NCI-H2107 treated with DMSO at 0.1 percent for 48 hours (cell line): Measurements from ENCODE around the gene PIP5K1B.

Experiments
- DNase-seq: peaks from one replicate; lab custom pipeline; 2025; ENCODE audit not compliant: unreplicated experiment; lab: John Stamatoyannopoulos, UW

The PIP5K1B gene

DNA sequence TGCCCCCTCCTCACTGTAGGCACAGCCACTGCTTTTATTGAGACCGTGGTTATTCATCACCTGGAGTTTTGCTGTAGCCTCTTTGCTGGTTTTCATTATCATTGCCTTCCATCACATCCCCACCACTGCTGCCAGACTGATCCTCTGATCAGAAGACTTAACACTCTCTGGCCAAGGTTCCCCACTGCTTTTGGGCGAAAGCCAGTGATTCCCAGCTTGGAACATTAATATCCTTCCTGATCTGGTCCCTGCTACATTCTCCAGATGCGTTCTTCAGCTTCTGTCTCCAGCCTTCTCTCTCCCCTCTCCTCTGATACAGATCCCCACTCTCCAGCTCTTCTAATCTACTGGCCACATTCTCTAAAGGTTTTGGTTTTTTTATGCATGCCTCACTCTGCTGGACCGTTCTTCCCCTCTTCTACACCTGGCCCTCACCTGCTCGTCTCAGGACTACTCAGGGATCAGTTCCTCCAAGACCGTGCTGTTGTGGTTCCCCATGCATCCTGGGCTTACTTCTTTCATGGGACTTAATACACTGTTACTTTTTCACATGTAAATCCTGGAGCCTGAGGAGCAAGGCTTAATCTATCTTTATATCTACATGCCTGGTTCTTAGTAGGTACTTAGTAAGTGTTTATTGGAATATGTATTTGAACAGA is 193.9 kb downstream of the PIP5K1B start:
- no peak for DNase-seq

DNA sequence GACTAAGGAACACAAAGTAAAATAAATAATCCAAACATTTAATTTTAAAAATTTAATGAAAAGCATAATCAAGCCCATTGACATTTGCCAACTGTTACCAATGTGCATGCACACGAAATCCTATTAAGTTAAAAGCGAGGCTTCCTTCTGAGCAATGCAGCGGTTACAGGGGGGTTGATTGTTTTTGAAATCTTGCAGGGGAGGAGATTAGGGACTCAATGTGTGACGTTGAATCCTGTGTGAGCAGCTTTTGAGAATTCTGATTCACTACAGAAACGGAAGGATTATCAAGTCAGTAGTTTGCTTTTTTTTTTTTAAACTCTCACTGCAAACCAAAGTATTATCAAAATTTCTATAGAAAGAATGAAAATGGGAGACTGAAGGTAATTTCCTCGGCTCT is 199.4 kb downstream of the PIP5K1B start:
- no peak for DNase-seq

DNA sequence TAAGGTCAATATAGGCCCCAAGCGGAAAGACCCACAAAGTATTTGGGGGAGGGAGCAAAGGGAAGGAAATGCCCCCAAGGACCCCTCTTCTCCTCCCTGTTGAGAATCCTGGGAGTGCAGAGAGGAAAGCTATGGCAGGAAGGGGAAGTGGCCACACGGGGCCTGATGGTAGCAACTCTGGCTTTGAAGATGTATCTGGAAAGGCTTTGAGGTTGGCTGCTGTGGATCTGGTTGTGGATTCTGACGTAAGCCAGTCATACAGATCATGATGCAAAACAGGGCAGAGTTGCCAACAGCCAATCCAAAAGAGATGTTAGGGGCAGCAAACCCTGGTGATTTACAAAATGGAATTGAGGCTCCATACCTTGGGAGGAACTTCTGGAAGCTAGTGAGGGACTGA is 200.1 kb downstream of the PIP5K1B start:
- DNase-seq, result no peak

DNA sequence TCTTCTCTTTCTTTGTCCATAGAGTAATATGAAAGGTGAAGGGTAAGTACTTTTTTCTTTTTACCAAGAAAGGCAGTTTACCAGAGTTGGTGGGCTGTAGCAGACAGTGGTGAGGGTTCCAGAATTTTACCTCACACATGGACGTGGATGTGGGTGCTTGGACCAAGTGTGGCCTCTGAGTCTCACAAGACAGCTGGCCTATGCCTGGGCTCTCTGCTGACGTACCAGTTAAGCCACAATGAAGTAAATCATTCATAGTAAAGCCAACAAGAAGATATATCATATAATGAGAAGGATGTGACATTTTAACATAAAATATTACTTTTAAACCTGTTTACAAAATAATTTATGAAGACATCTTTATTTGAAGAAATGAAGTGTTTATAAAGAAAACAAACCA is 202.9 kb downstream of the PIP5K1B start:
- no peak for DNase-seq

DNA sequence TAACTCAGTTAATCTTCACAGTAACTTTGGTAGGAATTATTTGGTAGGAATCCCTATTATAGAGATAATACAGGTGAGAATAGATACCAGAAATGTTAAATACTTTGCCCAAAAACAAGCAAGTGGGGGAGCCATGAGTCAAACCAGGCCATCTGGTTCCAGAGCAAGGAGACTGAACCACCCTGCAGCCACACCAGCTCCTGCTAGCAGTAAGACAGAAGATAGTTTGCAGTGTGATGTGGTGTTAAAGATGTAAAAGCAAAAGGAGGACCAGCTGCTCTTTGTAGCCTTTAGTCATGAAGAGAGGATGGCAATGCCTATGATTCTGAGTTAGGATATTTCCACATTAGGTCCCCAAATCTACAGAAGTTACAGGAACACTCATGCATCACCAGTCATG is 207.5 kb downstream of the PIP5K1B start:
- DNase-seq, result no peak

DNA sequence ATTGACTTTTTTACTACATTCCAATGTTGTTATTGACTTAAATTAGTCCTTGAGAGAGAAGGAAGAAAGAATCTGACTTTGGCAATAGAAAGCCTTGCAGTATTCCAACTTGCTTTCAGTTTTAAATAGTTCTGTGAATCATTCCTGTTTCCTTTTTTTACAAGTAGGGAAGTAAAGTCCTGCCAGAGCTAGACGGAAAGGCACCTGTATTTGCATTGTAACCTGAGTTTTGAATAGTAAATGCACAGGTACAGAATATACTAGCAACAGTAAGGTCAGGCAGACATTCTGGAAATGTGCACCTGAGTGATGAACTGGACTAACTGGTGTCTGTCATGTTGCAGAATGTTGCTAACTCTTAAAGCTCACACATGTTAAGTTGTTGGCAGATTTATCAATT is 208.0 kb downstream of the PIP5K1B start:
- peak; percentile 6 for DNase-seq

DNA sequence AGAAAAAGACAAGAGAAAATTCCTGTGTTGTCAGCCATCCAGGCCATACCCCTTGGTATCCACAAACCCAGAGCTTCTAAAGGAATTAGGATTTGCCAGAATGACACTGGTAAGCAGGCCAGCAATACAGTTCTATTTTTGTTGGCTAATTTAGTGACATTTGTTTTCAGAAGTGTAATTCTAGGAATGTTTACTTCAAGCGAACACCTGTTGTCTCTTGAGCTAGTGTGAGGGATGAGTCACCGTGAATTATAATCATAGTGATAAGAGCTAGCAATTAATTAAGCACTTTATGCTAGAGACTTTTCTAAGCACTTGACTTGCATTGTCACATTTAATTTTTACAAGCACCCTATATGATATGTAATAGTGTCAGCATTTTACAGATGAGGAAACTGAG is 209.7 kb downstream of the PIP5K1B start:
- no peak for DNase-seq

DNA sequence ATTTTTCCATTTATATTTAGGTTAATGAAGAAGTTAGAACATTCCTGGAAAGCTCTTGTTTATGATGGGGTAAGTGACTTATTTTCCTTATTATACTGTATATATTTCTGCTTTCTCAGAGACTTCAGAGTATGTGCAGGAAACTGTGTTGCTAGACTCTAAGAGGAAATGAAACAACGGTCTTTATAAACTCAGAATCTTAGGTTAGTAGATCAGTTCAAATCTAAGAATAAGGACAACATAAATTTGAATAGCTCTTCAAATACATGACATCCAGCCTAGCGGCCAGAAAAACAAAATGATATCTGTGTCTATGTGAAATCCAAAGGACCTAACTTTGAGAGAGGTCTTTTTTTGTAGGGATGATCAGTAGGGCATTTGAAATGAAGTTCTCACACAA is 214.6 kb downstream of the PIP5K1B start:
- DNase-seq, result no peak

DNA sequence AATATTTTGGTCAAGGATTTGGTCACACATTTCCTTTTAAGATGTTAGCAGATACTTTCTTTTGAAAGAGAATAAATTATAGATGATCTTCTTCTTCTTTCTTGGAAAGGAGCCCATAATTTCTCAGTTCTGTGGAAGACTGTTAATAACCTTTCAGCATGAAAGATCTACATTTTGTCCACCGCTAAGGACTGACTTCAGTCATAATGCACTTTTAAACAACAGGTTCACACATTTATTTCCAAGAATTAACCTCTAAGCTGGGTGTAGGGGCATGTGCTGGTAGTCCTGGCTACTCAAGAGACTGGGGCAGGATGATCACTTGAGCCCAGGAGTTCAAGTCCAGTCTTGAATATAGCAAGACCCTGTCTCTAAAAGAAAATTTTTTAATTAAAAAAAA is 215.9 kb downstream of the PIP5K1B start:
- no peak for DNase-seq

DNA sequence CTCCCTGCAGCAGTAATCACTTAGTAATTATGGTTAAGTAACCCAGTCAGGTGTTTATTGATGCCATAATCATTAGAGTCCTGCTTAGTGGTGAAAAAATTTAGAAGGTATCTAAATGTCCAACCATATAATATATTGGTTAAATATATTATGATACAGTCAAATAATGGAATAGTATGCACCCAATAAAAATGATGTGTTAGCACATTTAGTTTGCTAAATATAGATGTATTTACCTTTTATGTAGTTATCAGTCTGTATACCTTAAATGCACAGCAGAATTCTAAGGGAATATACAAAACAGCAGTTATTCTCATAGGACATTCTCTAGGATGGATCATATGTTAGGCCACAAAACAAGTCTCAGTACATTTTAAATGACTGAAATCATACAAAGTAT is 218.4 kb downstream of the PIP5K1B start:
- no peak for DNase-seq

DNA sequence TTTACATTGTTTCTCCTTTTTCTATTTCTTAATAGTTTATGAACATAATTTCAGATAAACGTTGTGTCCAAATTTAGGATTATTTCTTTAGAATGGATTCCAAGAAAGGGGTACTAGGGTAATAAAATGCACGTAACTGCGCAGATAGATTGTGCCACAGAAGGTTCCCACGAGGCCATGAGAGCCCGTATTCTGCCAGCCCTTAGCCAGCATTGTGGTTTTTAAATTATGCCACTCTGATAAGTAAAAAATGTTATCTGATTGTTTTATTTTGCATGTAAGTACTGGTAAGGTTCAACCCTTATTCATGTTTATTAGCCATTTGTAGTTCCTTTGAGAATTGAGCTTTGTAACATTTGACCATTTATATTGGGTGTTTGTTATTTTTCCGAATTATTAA is 220.1 kb downstream of the PIP5K1B start:
- DNase-seq, result no peak

DNA sequence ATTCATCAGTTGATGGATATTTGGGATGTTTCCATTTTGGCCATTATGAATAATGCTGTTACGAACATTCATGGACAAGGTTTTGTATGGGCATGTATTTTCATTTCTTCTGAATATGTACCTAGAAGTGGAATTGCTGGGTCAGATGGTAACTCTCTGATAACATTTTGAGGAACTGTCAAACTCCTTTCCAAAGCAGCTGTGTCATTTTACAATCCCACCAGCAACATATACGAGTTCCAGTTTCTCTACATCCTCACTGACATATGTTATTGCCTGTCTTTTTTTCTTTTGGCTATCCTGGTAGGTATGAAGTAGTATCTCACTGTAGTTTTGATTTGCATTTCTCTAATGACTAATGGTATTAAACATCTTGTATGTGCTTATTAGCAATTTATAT is 222.1 kb downstream of the PIP5K1B start:
- no peak for DNase-seq

DNA sequence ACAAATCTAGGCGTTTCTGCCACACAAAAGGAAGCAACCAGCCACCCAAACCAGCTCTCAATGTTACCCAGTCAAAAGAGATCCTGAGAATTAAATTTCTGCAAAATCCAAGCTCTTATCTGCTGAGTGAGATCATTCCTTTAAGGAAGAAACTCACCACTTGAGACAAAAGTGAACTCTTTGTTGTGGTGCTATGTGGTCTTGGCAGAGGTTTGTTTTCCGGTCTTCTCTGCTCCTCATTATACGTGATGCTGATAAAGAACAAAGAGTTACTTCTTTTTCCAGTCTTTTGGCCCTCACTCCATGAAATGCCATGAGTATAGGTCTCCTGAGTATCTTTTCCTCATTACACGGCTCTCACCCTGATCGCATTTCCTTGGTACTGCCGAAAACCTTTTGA is 226.8 kb downstream of the PIP5K1B start:
- no peak for DNase-seq

DNA sequence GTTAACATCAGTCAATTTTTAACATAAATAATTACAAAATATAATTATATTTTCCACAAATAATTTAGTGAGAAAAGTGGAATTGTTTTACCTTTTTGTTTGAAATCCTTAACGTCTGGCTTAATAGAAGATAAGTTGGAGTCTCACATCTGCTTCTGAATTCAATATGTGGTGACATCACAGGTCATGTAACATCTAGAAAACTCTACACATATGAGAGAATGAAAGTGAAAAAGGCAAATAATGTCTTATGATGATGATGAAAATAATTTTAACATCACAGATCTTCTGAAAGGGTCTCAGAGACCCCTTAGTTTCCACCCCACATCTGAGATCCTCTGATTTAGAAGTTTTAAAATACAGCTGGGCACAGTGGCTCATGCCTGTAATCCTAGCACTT is 227.4 kb downstream of the PIP5K1B start:
- no peak for DNase-seq

DNA sequence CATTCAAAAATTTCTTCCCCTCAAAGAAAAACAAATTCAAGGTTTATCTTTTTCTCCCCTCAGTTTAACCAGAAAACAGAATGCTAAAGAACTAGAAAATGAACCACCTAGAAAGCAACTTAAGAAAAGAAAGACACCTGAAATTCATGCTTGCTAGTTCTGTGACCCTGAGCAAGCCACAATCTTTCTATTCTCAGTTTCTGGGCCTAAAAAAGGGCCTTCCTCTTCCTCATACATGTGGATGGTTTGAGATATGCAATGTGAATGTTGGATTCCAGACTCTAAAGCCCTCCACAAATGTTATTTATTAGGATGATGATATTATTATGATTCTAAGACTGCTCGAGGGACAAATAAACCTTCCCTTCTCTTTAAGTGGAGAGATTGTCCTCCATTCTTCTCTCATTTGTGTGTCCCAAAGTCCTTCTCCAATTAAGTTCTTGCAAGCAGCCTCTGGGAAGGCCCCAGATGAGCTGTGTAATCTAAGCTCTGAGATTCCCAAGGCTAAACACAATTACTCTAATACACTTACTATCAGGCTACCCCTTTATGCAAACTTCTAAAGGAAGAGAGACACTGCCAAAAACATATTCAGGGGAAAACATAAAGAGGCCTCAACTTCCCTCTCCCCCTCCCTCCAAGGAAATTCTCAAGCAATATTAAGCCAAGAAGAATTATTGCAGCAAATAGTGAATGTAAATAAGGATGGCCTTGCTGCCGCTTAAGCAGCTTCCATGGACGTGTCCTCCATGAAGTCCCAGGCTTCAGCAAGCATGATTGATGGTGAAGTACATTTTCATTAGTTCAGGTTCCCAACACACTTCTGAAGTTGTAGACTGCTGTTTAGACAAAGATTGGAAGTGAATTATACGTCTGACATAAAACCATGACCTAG is 228.6 kb downstream of the PIP5K1B start:
- no peak for DNase-seq

DNA sequence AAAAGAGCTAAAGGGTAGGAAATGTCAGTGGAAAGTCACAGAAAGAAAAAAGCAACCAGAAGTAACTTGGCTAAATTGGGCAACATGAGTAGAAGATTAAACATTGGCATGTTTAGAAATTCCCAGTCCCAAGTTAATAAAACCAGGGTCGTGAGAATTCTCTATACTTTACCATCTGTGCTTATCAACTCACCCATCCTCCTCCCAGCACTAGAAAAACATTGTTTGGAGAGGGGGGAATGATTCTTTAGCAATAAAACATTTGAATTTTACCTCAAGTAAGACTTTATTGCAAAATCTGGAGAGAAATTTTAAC is 229.2 kb downstream of the PIP5K1B start:
- no peak for DNase-seq

DNA sequence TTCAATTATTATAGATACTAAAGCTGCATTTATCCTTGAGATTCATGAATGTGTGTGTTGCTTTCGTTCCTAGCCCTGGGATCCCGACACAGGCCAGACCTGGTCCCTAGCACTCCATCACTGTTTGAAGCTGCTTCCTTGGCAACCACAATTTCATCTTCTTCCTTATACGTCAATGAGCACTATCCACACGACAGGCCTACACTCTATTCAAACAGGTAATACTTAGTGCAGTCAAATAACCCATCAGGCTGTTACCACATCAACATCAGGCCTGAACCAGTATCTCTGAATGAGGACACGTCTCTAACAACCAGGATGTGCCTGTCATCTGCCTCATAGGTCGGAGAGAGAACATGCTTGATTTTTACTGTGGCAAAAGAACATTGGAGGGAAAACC is 235.5 kb downstream of the PIP5K1B start:
- DNase-seq, result no peak

DNA sequence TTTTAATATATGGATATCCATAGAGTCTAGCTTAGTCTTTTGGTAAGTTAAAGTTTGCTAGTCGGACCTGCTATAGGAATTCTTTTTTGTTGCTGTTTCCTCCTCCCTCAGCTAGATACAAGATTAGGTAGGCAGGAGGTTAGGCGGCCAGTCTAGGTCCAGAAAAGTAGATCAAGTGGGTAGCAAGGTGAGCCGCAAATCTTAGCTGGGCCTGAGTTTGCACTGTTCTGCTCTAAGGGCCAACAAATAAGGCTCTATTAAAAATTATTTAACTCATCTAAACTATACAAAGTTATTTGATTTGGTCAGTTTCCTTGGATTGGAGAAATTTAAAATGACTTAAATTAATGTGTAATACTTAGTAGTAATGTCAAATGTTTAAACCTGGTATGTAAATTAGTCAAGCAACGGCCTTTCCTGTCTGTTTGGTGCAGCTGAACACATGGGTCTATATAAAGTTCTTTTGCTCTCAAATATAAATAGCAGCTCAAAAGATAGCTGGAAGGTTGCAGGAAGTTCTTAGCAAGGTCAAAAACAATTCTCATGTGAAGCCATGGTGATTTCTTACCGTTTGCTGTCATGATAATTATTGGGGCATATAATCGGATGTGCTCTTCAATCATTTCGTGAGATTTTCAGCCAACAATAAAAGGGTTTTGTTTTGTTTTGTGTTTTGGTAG is 236.9 kb downstream of the PIP5K1B start:
- DNase-seq, result no peak

DNA sequence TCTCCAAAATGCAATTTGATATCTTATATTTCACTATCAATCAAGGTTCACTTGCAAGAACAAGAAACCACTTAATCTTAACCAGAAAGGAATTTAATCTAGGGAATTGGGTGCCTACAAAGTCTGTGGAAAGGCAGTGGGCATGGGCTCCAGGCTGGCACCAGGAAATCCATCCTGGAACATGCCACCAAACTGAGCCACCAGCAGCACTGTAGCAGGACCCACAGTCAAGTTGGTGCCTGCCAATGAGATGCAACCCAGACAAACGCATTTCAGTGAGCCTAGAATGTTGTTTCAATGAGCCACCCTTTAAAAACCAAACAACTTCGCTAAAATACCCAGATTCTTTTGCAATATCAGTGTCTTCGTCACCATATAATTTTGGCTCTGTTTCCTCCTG is 237.8 kb downstream of the PIP5K1B start:
- DNase-seq, result no peak

DNA sequence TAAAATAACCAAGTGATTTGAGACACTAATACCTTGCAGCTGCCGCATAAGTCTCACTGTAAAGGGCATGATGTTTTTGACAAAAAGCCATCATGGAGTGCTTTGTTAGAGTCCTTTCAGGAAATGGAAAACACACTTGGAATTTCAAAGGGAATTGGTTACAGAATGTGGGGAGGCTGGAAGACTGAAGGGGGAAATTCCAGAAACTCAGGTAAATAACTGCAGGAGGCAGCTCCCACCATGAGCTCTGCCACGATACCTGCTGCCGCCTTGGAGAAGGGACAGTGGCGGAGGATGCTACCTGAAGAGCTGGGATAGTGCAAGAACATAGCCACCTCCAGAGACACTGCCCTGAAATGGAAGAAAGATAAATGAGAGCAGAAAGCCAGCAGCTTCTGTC is 242.0 kb downstream of the PIP5K1B start:
- DNase-seq, result no peak

DNA sequence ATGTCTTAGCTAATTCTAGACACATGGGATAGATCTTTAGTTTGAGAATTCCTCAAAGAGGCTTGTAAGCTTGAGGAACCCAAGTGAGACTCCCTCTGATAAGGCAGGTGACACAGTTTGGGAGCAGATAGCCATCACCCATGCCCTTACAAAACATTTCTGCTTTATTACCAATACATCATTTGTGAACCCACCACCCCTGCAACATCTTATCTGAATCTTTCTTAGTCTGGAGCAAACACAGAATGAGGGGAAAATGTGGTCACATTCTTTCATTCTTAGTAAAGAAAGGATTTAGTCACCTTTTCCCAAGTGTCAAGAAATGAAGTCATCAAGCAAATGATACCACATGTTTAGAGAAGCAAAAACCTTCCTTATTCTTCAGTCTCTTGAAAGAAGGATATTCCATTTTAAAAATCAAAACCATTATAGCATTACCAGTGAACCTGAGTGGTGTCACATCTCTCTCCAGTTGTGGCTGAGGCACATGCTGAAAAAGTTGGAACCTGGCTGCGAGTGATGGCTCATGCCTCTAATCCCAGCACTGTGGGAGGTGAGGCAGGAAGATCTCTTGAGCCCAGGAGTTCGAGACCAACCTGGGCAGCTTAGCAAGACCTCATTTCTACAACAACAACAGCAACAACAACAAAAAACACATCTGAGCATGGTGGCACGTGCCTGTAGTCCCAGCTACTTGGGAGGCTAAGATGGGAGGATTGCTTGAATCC is 243.0 kb downstream of the PIP5K1B start:
- DNase-seq, result no peak
